Thoracic aorta (tissue), 2 donors: ENCODE results near the gene ALLC. TPM values are rescaled to one million over a fixed set of nuclear protein-coding genes. Genes with fewer than 3 reads are reported as not detected.

Experiments used
- ATAC-seq: fragments of 150-250 bp; one replicate; pipeline ENCODE4 v1.8.0; 2017; ENCODE audit warnings: low read depth; ENCODE audit not compliant: insufficient number of reproducible peaks, low FRiP score
- DNase-seq: peaks from one replicate; pipeline ENCODE4 v3.0.0-alpha.2; 2020; ENCODE audit warnings: low spot score
- H3K27ac ChIP-seq, 2 donors: fragments of 200-600 bp; sonication (generic); 1 replicate in 1 of 2; 2 replicates in 1 of 2; pipeline ENCODE4 v1.5.1; 2016; ENCODE audit warnings: mild to moderate bottlenecking in 2 of 2, moderate library complexity in 2 of 2
- H3K27me3 ChIP-seq: fragments of 200-600 bp; sonication (generic); replicated peaks from 2 replicates; pipeline ENCODE4 v1.6.0; 2016; ENCODE audit warnings: mild to moderate bottlenecking; ENCODE audit not compliant: insufficient read depth
- H3K36me3 ChIP-seq: fragments of 200-600 bp; sonication (generic); one replicate; pipeline ENCODE4 v1.5.1; 2016
- H3K4me1 ChIP-seq, 2 donors: fragments of 200-600 bp; sonication (generic); 1 replicate in 1 of 2; 2 replicates in 1 of 2; pipeline versions ENCODE4 v1.5.1 to v1.6.0; 2016; ENCODE audit warnings: low read depth in 2 of 2, mild to moderate bottlenecking in 1 of 2; ENCODE audit not compliant: control insufficient read depth in 1 of 2
- H3K4me3 ChIP-seq: fragments of 200-600 bp; sonication (generic); 2 replicates; pipeline ENCODE4 v1.5.1; 2016; ENCODE audit warnings: mild to moderate bottlenecking
- H3K9me3 ChIP-seq: fragments of 200-600 bp; sonication (generic); 2 replicates; pipeline ENCODE4 v1.5.1; 2016
- total RNA-seq, 2 donors: library from RNA; depleted of rRNA; stranded (reverse); fragments of >200 nt; gene quantifications; one replicate each; pipeline versions ENCODE4 v1.1.0 to v1.2.3, GENCODE V29; 2016
- TF ChIP-seq, protein P1 (sequence below): fragments of 200-600 bp; sonication (generic); IDR thresholded peaks from one replicate; pipeline ENCODE4 v1.5.1; 2019; ENCODE audit warnings: antibody characterized with exemption

The ALLC gene
- total RNA-seq, 2 donors from 2014 or later: 1.1 TPM; not detected in 1

DNA sequence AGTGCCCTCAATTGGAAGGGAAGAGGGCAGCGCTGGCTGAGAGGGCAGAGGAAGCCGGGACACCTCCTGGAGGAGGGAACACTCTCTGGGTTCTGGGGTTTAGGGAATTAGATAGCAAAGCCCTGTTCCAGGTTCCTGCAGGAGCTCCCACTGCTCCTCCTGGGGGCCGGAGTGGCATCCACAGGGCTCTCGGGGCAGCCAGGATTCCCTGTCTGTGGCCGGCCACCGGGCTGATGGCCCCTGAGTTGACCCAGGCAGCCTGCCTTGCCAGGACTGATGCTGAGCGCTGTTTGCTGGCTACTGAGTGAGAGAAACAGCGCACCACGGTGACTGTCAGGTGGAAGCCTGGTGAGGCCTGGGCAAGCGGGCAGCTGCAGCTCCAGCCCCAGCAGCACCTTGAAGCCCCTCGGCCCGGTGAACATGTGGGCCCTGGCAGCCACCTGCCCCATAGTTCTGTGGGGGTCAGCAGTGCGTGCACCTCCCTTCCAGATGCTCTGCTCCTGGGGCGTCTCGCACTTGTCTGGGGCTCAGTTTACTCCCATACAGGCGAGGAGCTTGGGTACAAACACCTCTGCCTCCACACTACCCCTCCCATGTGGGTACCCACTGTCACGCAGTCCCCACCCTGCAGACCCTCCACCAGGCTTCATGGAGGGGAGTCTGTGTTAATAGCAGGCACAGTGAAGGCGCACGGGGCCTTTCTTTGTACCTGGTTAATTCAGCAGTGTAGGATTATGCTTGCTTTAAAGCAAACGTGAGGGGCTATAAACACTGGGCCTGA, 7.7 kb upstream of the ALLC start:
- no peak for DNase-seq
- ATAC-seq: no peak
- Histone ChIP-seq H3K9me3 (no peaks in the 10 kb centered on the region), H3K27ac (no peak overlapping the region), H3K4me3 (no peak overlapping the region), H3K27me3 (no peaks in the 10 kb centered on the region), H3K4me1 (peaks cover 0 to 8% of the 10 kb centered on the region in 2 donors), H3K36me3 (no peaks in the 10 kb centered on the region)
- TF ChIP-seq, protein P1, sequence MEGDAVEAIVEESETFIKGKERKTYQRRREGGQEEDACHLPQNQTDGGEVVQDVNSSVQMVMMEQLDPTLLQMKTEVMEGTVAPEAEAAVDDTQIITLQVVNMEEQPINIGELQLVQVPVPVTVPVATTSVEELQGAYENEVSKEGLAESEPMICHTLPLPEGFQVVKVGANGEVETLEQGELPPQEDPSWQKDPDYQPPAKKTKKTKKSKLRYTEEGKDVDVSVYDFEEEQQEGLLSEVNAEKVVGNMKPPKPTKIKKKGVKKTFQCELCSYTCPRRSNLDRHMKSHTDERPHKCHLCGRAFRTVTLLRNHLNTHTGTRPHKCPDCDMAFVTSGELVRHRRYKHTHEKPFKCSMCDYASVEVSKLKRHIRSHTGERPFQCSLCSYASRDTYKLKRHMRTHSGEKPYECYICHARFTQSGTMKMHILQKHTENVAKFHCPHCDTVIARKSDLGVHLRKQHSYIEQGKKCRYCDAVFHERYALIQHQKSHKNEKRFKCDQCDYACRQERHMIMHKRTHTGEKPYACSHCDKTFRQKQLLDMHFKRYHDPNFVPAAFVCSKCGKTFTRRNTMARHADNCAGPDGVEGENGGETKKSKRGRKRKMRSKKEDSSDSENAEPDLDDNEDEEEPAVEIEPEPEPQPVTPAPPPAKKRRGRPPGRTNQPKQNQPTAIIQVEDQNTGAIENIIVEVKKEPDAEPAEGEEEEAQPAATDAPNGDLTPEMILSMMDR: no peak

DNA sequence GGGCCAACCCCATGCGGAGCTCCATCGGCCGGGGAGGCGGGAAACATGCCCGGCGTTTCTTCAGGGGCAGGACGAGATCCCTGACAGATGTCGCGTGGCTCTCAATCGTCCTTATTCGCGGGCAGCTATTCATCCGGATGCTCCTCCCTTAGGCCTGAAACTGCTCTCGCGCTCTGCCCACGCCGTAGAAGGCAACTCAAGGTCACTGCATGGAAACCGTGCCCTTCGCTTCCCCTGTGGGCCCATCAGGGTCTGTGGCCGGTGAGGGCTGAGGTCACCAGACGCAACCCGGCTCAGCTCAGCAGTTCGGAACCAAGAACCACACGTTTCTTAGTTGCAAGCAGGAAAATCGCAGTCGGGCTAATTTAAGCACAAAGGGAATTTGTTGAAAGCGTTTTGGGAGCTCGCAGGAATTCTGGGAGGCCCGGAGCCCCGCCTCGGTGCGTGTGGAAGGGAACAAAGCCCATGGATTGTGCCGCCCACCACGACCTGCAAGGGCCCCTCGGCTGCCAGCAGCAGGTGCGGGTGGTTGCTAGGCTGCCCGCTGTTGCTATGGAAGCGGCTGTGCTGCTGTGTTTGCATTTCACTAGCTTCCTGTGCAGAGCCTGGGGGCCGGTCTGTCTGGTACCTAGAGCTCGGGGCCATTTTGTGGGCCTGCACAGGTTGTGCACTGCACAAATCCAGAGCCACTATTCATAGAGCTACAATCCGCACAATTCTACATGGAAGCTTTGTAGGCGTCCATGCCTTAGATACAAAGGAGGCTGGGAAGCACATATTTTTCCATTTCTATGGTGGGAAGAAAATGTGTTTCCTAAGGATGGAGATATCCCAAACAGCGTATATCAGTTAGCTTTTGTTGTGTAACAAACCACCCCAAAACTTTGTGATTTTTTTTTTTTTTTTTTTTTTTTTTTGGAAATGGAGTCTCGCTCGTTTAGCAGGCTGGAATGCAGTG, 6.0 kb upstream of the ALLC start:
- DNase-seq: no peak
- H3K27ac ChIP-seq: peak overlapping the region in 1 of 2 donors; percentile 34

DNA sequence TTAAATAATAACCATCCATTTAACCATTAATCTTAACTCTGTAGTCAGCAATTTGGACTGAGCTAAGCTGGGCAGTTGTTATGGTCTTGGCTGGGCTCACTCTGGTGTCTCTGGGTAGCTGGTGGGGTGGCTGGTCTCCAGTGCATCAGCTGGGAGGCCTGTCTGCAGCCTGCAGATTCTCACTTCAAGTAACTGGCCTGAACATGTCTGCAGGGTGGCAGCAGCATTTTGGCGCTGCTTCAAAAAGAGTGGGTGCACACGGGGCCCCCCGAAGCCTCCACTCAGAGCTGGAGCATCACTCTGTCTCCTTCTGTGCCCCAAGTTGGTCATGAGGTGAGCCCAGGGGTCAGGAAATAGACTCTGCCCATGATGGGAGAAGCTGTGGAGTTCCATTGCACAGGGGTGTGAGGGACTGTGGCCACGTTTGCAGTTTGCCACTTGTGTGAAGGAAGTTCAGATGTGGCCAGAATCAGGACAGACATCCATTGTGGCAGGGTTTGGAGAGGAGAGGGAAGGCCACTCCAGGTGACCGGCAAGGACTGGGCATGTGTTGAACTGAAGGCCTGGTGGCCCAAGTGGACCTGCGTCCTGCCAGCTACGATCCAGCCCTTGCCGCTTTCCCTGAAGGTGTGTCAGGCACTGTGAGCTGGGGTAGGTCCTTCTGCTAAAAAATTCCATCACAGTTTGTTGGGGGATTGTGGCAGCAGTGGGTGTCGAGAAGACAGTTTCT, 4.9 kb upstream of the ALLC start:
- peaks cover 0 to 8% of the 10 kb centered on the region in 2 donors for H3K4me1 ChIP-seq
- H3K4me3 ChIP-seq: no peak overlapping the region
- no peak for DNase-seq
- TF ChIP-seq, protein P1: no peak
- no peaks in the 10 kb centered on the region for H3K36me3 ChIP-seq
- H3K9me3 ChIP-seq: no peaks in the 10 kb centered on the region
- no peaks in the 10 kb centered on the region for H3K27me3 ChIP-seq
- no peak overlapping the region for H3K27ac ChIP-seq
- ATAC-seq: no peak

More for the DNA sequence above, 6.0 kb upstream of the ALLC start:
- H3K4me3 ChIP-seq: peak overlapping the region; percentile 67
- ATAC-seq: no peak
- H3K9me3 ChIP-seq: no peaks in the 10 kb centered on the region
- no peaks in the 10 kb centered on the region for H3K27me3 ChIP-seq
- peaks cover 0 to 8% of the 10 kb centered on the region in 2 donors for H3K4me1 ChIP-seq
- H3K36me3 ChIP-seq: no peaks in the 10 kb centered on the region
- TF ChIP-seq, protein P1: no peak

DNA sequence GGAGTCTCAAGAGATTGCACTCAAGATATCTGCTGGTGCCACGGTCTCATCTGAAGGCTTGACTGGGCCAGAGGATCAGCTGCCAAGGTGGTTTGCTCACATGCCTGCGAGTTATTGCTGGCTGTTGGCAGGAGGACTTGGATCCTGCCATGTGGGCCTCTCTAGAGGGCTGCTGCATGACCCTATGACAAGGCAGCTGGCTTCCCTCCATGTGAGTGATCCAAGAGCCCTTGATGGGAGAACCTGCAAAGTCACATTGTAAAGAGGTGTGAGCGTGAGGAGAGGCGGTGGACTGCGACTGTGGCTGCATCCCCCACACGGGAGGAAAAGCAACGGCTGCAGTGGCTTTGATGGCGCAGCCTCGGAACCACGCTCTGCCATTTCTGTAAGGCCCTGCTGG, 4.0 kb upstream of the ALLC start:
- H3K27ac ChIP-seq: no peak overlapping the region
- H3K27me3 ChIP-seq: no peaks in the 10 kb centered on the region
- H3K36me3 ChIP-seq: no peaks in the 10 kb centered on the region
- no peaks in the 10 kb centered on the region for H3K9me3 ChIP-seq
- DNase-seq (no peak), ATAC-seq (no peak)
- no peak overlapping the region for H3K4me3 ChIP-seq
- H3K4me1 ChIP-seq: peaks cover 0 to 8% of the 10 kb centered on the region in 2 donors
- TF ChIP-seq, protein P1: no peak
